Measurements from ENCODE around the gene RAB3GAP1.

RAB3GAP1 gene

GRCh38 chr2:135190799-135191198, 138.7 kb downstream of the RAB3GAP1 start:
- Histone ChIP-seq H3K4me3 (IDR thresholded peaks at IDR 0.05; ENCODE audit: insufficient read depth, low read depth, low read length) (no peak overlapping the region), H3K4me1 (ENCODE audit: low read depth, poor library complexity, severe bottlenecking) (no peaks in the 10 kb centered on the region), H3K27me3 (ENCODE audit: insufficient read depth, low read depth) (no peaks in the 10 kb centered on the region), H3K27ac (no peak overlapping the region), H3K4me2 (no peak overlapping the region), H3K79me2 (ENCODE audit: insufficient read depth, low read depth) (no peaks in the 10 kb centered on the region), H4K20me1 (ENCODE audit: insufficient read depth) (no peaks in the 10 kb centered on the region), H3K9ac (no peak overlapping the region), H3K36me3 (ENCODE audit: insufficient read depth) (no peaks in the 10 kb centered on the region), H2AFZ (ENCODE audit: low read depth) (no peak overlapping the region)
- no peak for TF ChIP-seq CTCF (conservative IDR thresholded peaks at IDR 0.05; ENCODE audit: low read depth, low read length)

- no peak overlapping the region for H3K9ac ChIP-seq
- H3K79me2 ChIP-seq (ENCODE audit: insufficient read depth, low read depth): no peaks in the 10 kb centered on the region
- H3K4me2 ChIP-seq: no peak overlapping the region
- no peaks in the 10 kb centered on the region for H3K27me3 ChIP-seq (ENCODE audit: insufficient read depth, low read depth)
- no peak overlapping the region for H3K4me3 ChIP-seq (IDR thresholded peaks at IDR 0.05; ENCODE audit: insufficient read depth, low read depth, low read length)
- no peak for TF ChIP-seq CTCF (conservative IDR thresholded peaks at IDR 0.05; ENCODE audit: low read depth, low read length)
- H3K27ac ChIP-seq: no peak overlapping the region
- H2AFZ ChIP-seq (ENCODE audit: low read depth): no peak overlapping the region
- H3K4me1 ChIP-seq (ENCODE audit: low read depth, poor library complexity, severe bottlenecking): no peaks in the 10 kb centered on the region
- H4K20me1 ChIP-seq (ENCODE audit: insufficient read depth): no peaks in the 10 kb centered on the region
- no peaks in the 10 kb centered on the region for H3K36me3 ChIP-seq (ENCODE audit: insufficient read depth)
Measured at GRCh38 chr2:135198481-135198880, 146.4 kb downstream of the RAB3GAP1 start.

- no peaks in the 10 kb centered on the region for H3K79me2 ChIP-seq (ENCODE audit: insufficient read depth, low read depth)
- H3K4me1 ChIP-seq (ENCODE audit: low read depth, poor library complexity, severe bottlenecking): no peaks in the 10 kb centered on the region
- no peak overlapping the region for H3K4me2 ChIP-seq
- no peaks in the 10 kb centered on the region for H3K36me3 ChIP-seq (ENCODE audit: insufficient read depth)
- no peak overlapping the region for H3K9ac ChIP-seq
- TF ChIP-seq CTCF (conservative IDR thresholded peaks at IDR 0.05; ENCODE audit: low read depth, low read length): no peak
- H2AFZ ChIP-seq (ENCODE audit: low read depth): no peak overlapping the region
- no peaks in the 10 kb centered on the region for H3K27me3 ChIP-seq (ENCODE audit: insufficient read depth, low read depth)
- H4K20me1 ChIP-seq (ENCODE audit: insufficient read depth): no peaks in the 10 kb centered on the region
- no peak overlapping the region for H3K27ac ChIP-seq
- H3K4me3 ChIP-seq (IDR thresholded peaks at IDR 0.05; ENCODE audit: insufficient read depth, low read depth, low read length): no peak overlapping the region
Measured at GRCh38 chr2:135202751-135203150, 150.7 kb downstream of the RAB3GAP1 start.

GRCh38 chr2:135203944-135204343, 151.9 kb downstream of the RAB3GAP1 start:
- Histone ChIP-seq H3K4me3 (IDR thresholded peaks at IDR 0.05; ENCODE audit: insufficient read depth, low read depth, low read length) (no peak overlapping the region), H3K27me3 (ENCODE audit: insufficient read depth, low read depth) (no peaks in the 10 kb centered on the region), H3K4me2 (no peak overlapping the region), H3K36me3 (ENCODE audit: insufficient read depth) (no peaks in the 10 kb centered on the region), H3K79me2 (ENCODE audit: insufficient read depth, low read depth) (no peaks in the 10 kb centered on the region), H3K27ac (no peak overlapping the region), H2AFZ (ENCODE audit: low read depth) (no peak overlapping the region), H4K20me1 (ENCODE audit: insufficient read depth) (no peaks in the 10 kb centered on the region), H3K4me1 (ENCODE audit: low read depth, poor library complexity, severe bottlenecking) (no peaks in the 10 kb centered on the region), H3K9ac (no peak overlapping the region)
- no peak for TF ChIP-seq CTCF (conservative IDR thresholded peaks at IDR 0.05; ENCODE audit: low read depth, low read length)
